Endodermal cell (in vitro differentiated cells): ENCODE measurements around the gene TCL1B. TPM values are rescaled to one million over a fixed set of nuclear protein-coding genes. Genes with fewer than 3 reads are reported as not detected.

Source experiments
- DNase-seq: peaks from one replicate; pipeline ENCODE4 v3.0.0-alpha.2; 2017
- H3K27ac ChIP-seq: 2 replicates; pipeline ENCODE4 v1.5.1; 2013; ENCODE audit warnings: mild to moderate bottlenecking, low read depth, low read length, moderate library complexity
- H3K27me3 ChIP-seq: 2 replicates; pipeline ENCODE4 v1.6.1; 2013; ENCODE audit warnings: mild to moderate bottlenecking, low read length, moderate library complexity; ENCODE audit not compliant: insufficient read depth, control insufficient read depth, poor library complexity, severe bottlenecking
- H3K36me3 ChIP-seq: 2 replicates; pipeline ENCODE4 v1.7.0; 2013; ENCODE audit warnings: mild to moderate bottlenecking, low read length, moderate library complexity; ENCODE audit not compliant: control insufficient read depth, insufficient read depth
- H3K4me1 ChIP-seq: one replicate; pipeline ENCODE4 v1.7.0; 2013; ENCODE audit warnings: low read length; ENCODE audit not compliant: control insufficient read depth, insufficient read depth
- H3K4me3 ChIP-seq: 2 replicates; pipeline ENCODE4 v1.5.1; 2013; ENCODE audit warnings: mild to moderate bottlenecking, low read length, moderate library complexity
- H3K9ac ChIP-seq: 2 replicates; pipeline ENCODE4 v1.6.1; 2013; ENCODE audit warnings: mild to moderate bottlenecking, low read length, moderate library complexity; ENCODE audit not compliant: poor library complexity, severe bottlenecking; ENCODE audit errors: extremely low read depth
- H3K9me3 ChIP-seq: 2 replicates; pipeline ENCODE4 v1.6.1; 2013; ENCODE audit warnings: mild to moderate bottlenecking, low read length, moderate library complexity; ENCODE audit not compliant: control insufficient read depth
- H3K27ac Mint-ChIP-seq: 2 replicates; pipeline ENCODE4 v1.8.0; 2020; ENCODE audit warnings: mixed read lengths
- H3K27me3 Mint-ChIP-seq: 2 replicates; pipeline ENCODE4 v1.8.0; 2021; ENCODE audit warnings: mild to moderate bottlenecking, mixed read lengths; ENCODE audit not compliant: insufficient read depth
- H3K36me3 Mint-ChIP-seq: 2 replicates; pipeline ENCODE4 v1.8.0; 2020; ENCODE audit warnings: low read depth, mixed read lengths
- H3K4me1 Mint-ChIP-seq: 2 replicates; pipeline ENCODE4 v1.8.0; 2020; ENCODE audit warnings: mixed read lengths
- H3K4me3 Mint-ChIP-seq: 2 replicates; pipeline ENCODE4 v1.8.0; 2020; ENCODE audit warnings: mild to moderate bottlenecking, moderate library complexity, mixed read lengths
- H3K9me3 Mint-ChIP-seq: 2 replicates; pipeline ENCODE4 v1.8.0; 2020; ENCODE audit warnings: mild to moderate bottlenecking, mixed read lengths
- WGBS, 2 experiments: methylation state at CpG; one replicate each; pipeline versions ENCODE4 v1.1.5 to v1.1.7; 2013; ENCODE audit warnings: missing lambda C conversion rate in 2 of 2, mixed read lengths in 1 of 2; ENCODE audit not compliant: insufficient coverage in 1 of 2, insufficient read length in 1 of 2; 5-methylcytosine and 5-hydroxymethylcytosine counted together
- total RNA-seq, 2 donors: library from RNA; stranded (reverse); fragmentation: NEBNext Ultra II Directional in 1 of 2; extraction: Animal tissue kit (Norgen Biotek cat#: 25700) in 1 of 2; gene quantifications; 2 replicates in 1 of 2; 3 replicates in 1 of 2; pipeline ENCODE4 v1.2.1, GENCODE V29; 2021
- TF ChIP-seq, protein P1 (sequence below): fragments of 200-600 bp; sonication (generic); conservative IDR thresholded peaks from 2 replicates; pipeline ENCODE4 v1.5.0; 2021; ENCODE audit warnings: antibody characterized with exemption, mild to moderate bottlenecking

The TCL1B gene
- total RNA-seq, 2 donors from 2014 or later, result 0.62 to 0.95 TPM

DNA sequence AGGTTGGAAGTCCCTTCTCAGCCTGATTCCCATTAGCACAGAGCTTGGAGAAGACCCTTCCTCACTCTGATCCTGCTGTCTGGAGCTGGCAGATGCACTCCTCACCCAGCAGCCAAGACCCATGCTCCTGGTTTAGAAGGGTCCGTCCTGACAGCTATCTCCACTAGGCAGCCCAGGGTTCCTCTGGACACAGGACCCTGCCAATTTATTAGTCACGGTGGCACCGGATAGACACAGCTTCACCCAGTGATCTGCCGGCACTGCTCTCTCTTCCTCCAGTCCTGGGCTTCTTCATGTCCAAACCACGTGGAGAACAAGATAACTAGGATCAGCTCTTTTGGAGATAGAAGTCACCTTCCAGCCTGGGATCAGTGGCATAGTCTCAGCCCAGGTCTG is 26.2 kb upstream of the TCL1B start:
- no peak overlapping the region for H3K27ac Mint-ChIP-seq
- DNase-seq, result no peak
- no peak overlapping the region for H3K9ac ChIP-seq
- no peak overlapping the region for H3K4me3 Mint-ChIP-seq
- H3K4me3 ChIP-seq, result no peak overlapping the region
- TF ChIP-seq, protein P1, sequence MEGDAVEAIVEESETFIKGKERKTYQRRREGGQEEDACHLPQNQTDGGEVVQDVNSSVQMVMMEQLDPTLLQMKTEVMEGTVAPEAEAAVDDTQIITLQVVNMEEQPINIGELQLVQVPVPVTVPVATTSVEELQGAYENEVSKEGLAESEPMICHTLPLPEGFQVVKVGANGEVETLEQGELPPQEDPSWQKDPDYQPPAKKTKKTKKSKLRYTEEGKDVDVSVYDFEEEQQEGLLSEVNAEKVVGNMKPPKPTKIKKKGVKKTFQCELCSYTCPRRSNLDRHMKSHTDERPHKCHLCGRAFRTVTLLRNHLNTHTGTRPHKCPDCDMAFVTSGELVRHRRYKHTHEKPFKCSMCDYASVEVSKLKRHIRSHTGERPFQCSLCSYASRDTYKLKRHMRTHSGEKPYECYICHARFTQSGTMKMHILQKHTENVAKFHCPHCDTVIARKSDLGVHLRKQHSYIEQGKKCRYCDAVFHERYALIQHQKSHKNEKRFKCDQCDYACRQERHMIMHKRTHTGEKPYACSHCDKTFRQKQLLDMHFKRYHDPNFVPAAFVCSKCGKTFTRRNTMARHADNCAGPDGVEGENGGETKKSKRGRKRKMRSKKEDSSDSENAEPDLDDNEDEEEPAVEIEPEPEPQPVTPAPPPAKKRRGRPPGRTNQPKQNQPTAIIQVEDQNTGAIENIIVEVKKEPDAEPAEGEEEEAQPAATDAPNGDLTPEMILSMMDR, result no peak
- H3K9me3 Mint-ChIP-seq, result no peaks in the 10 kb centered on the region
- 90 to 100% methylated on average over 5 of the region's 5 CpGs for WGBS, 2 experiments
- H3K27ac ChIP-seq, result no peak overlapping the region
- peaks cover 52% of the 10 kb centered on the region for H3K4me1 Mint-ChIP-seq
- H3K27me3 Mint-ChIP-seq, result peaks cover 77% of the 10 kb centered on the region
- no peaks in the 10 kb centered on the region for H3K36me3 Mint-ChIP-seq
- no peaks in the 10 kb centered on the region for H3K9me3 ChIP-seq
- H3K4me1 ChIP-seq, result peaks cover 2% of the 10 kb centered on the region
- H3K36me3 ChIP-seq, result no peaks in the 10 kb centered on the region
- peaks cover 86% of the 10 kb centered on the region for H3K27me3 ChIP-seq

DNA sequence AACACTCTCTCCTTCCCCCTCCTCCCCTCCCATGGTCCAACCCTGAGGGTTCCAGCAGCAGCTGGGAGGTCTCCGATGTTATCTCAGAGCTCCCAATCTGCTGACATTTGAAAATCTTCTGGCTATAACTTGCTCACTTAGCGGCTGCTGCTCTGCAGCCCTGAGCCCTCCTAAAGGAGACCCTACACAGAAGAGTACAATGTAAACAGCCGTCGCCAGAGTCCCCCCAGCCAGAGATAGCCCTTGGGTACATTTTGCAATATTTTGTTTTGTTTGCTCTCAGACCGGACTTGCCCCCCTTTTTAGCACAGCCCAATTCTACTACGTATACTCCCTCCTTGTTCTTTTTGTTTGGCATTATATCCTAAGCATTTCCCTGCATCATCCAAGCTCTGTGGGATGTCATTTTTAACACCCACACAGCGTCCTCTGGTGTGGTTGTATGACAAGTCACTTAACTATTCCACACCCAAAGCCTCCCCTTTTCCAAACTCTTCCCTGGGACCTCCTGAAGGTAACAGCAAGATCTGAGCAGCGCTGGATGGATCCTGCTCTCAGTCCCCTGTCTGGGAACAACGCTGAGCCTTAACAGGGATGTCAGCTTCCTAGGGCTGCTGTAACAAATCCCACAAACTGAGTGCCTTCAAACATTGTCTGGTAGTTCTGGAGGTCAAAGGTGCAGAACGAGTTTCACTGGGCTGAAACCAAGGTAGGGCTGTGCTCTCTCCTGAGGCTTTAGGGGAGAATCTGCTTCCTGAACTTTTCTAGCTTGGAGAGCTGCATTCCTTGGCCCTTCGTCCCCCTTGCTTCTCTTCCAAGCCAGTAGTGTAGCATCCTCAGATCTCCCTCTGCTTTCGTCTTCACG is 25.3 kb upstream of the TCL1B start:
- H3K4me1 ChIP-seq, result peaks cover 2% of the 10 kb centered on the region
- H3K27ac ChIP-seq, result no peak overlapping the region
- H3K9ac ChIP-seq, result no peak overlapping the region
- 76 to 84% methylated on average over 13 of the region's 13 CpGs for WGBS, 2 experiments
- no peaks in the 10 kb centered on the region for H3K9me3 ChIP-seq
- peak; percentile 45 for DNase-seq
- Mint-ChIP-seq H3K27me3 (peaks cover 82% of the 10 kb centered on the region), H3K36me3 (no peaks in the 10 kb centered on the region), H3K27ac (no peak overlapping the region), H3K4me3 (no peak overlapping the region), H3K9me3 (no peaks in the 10 kb centered on the region), H3K4me1 (peaks cover 44% of the 10 kb centered on the region)
- H3K36me3 ChIP-seq, result no peaks in the 10 kb centered on the region
- TF ChIP-seq, protein P1, result no peak
- H3K27me3 ChIP-seq, result peaks cover 92% of the 10 kb centered on the region
- no peak overlapping the region for H3K4me3 ChIP-seq

DNA sequence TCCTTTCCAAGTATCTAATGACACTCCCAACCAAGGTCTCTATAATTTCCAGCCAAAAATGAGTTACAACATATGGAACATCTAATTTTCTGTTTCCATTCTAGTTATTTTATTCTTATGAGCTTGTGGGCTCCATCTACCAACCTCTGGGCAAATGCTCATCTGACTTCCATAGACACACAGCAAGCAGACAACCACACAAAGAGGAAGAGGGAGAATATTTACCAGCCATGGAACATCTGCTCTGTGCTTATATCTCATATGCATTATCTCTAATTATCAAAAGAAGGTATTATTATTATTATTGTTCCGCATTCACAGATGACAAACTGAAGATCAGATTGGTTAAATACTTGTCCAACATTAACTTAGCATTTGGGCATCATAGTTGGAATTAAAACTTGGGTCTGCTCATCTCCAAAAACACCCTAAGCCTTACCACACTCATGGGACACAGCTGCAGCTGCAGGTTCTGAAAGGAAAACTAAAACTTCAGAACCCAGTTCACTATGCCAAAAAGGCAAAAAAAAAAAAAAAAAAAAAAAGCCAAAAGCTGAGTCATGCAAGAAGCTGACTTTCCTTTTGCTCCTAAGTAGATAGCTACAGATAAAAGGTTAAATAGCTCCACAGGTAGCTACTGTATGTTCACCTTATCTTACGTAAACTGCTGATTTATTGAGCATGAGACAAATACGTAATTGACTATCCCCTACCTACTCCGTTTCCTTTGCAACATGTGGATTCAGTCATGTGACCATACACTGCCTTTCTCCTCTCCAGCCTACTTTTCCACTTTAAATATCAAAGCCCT is 23.6 kb upstream of the TCL1B start:
- Histone ChIP-seq H3K4me3 (no peak overlapping the region), H3K9me3 (no peaks in the 10 kb centered on the region), H3K4me1 (peaks cover 5% of the 10 kb centered on the region), H3K27ac (no peak overlapping the region), H3K27me3 (peaks cover 76% of the 10 kb centered on the region), H3K9ac (no peak overlapping the region), H3K36me3 (no peaks in the 10 kb centered on the region)
- Mint-ChIP-seq H3K9me3 (no peaks in the 10 kb centered on the region), H3K36me3 (no peaks in the 10 kb centered on the region), H3K27me3 (peaks cover 70% of the 10 kb centered on the region), H3K27ac (peak overlapping the region; percentile 44), H3K4me1 (peaks cover 45% of the 10 kb centered on the region), H3K4me3 (no peak overlapping the region)
- WGBS, 2 experiments, result 29 to 59% methylated on average over 3 to 4 of the region's 4 CpGs
- TF ChIP-seq, protein P1, result no peak
- DNase-seq, result no peak
